Globus pallidus (tissue), 1 donor: Measurements from ENCODE around the gene RIBC2.

ENCODE experiments used
- DNase-seq: peaks from one replicate; pipeline ENCODE4 v3.0.0-alpha.2; 2015; ENCODE audit warnings: low spot score

Gene RIBC2

GRCh38 chr22:45475063-45475747 is 61.7 kb downstream of the RIBC2 start:
- no peak for DNase-seq

DNA sequence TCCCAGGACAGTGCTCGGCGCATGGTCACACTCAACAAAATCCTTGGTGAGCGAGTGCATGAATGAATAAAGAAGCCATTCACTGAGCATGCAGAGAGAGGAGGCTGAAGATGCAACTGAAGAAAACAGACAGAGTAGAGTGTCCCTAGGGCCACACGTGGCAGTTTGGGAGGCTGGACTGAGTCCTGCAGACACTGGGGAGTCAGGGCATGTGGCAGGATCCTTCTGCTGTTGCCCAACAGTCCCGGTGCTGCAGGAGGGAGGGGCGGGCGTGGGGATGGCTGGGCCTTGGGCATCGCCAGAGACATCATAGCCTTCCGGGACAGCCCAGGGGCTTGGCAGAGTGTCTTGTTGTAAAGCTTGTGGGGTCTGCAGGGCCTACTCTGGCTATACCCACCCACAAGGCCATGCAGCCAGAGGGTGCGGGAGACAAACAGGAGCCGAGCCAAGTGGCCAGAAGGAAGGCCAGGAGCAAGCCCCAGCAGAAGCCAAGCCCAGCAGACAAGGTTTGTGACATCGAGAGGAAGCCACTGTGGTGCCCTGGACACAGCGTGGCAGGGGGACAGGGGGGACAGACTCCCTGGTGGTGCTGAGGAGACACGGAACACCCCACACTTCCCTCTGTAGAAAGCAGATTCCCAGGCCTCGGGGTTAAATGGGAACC is 62.5 kb downstream of the RIBC2 start:
- no peak for DNase-seq

- DNase-seq: no peak
These were observed 63.3 kb downstream of the RIBC2 start for GRCh38 chr22:45476814-45477213.

GRCh38 chr22:45477366-45478107 is 64.0 kb downstream of the RIBC2 start:
- no peak for DNase-seq

DNA sequence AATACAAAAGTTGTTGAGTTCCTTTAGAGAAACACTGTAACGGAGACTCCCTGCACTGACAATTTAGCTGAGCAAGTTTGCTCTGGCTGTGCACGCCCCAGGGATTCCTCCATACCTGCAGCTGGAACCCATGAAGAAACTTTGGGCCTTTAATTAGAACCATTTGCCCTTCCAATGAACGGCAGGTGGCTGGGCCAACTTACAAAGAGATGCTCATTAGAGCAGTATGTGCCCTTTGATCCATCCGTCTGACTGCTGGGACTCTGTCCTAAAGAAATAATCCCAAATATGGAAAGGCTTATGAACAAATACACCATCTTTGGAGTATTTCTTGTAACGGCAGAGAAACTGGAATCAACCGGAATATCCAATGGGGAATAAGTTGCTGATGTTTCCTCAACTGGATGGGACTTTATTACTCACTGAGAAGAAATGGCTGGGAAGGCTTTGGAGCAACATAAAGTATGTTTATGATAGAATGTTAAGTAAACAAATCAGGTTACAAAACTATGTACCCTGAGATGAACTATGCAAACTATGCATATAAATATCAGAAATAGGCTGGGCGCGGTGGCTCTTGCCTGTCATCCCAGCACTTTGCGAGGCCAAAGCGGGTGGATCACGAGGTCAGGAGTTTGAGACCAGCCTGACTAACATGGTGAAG is 64.7 kb downstream of the RIBC2 start:
- no peak for DNase-seq

- DNase-seq: no peak
These were observed 67.2 kb downstream of the RIBC2 start for GRCh38 chr22:45480717-45481116.

- DNase-seq: no peak
These were observed 68.2 kb downstream of the RIBC2 start for GRCh38 chr22:45481661-45482060.
